DND-41 (cell line): Measurements from ENCODE around the gene TWIST2.

Source experiments
- EZH2 ChIP-seq: IDR thresholded peaks from 3 replicates; pipeline ENCODE4 v1.6.1; 2012; ENCODE audit warnings: borderline replicate concordance, low read depth, mild to moderate bottlenecking, moderate library complexity, low read length, inconsistent platforms; ENCODE audit not compliant: severe bottlenecking
- TF ChIP-seq, protein P1 (sequence below): IDR thresholded peaks from 2 replicates; pipeline ENCODE4 v1.5.1; 2012; ENCODE audit warnings: borderline replicate concordance, low read length, moderate library complexity, mild to moderate bottlenecking; ENCODE audit not compliant: poor library complexity, severe bottlenecking; ENCODE audit errors: extremely low read depth

DNA sequence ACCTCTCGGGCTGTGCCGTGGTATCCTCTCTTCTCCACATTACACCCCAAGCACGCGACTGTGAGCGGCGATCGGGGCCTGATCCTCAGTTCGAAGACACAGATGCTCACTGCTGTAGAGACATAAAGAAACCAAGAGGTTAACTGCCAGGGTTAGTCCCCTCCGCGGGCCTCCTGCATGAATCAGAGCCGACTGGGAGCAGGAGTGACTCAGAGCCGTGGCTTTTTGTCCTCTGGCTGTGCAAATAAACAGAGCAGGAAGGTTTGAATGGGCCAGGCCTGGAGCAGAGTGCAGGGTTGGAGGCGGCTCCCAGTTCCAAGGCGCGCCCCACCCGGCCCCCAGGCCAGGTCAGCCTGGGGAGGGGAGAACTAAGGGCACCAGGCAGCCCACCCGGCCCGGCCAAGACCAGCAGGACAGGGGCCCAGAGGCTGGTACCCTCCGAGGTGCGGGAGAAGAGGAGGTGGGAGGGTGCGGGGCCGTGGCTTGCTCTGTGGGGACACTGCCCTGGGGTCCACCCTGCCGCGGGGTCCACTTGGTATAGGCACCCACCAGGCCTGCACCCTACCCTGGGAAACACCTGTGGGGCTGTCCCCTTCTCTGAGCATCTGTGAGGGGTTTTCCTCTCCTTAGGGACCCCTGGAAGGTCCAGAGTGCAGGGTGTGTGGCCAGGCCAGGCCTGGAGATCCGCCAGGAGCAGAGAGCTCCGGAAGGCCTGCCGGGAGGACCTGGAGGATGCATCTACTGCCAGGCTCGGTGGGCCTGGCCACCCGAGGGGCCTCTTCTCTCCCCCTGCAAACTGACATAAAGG is 16.5 kb downstream of the TWIST2 start:
- no peak for TF ChIP-seq EZH2
- TF ChIP-seq, protein P1, sequence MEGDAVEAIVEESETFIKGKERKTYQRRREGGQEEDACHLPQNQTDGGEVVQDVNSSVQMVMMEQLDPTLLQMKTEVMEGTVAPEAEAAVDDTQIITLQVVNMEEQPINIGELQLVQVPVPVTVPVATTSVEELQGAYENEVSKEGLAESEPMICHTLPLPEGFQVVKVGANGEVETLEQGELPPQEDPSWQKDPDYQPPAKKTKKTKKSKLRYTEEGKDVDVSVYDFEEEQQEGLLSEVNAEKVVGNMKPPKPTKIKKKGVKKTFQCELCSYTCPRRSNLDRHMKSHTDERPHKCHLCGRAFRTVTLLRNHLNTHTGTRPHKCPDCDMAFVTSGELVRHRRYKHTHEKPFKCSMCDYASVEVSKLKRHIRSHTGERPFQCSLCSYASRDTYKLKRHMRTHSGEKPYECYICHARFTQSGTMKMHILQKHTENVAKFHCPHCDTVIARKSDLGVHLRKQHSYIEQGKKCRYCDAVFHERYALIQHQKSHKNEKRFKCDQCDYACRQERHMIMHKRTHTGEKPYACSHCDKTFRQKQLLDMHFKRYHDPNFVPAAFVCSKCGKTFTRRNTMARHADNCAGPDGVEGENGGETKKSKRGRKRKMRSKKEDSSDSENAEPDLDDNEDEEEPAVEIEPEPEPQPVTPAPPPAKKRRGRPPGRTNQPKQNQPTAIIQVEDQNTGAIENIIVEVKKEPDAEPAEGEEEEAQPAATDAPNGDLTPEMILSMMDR, result no peak
